ENCODE results near the gene TMEM86B.

DNA sequence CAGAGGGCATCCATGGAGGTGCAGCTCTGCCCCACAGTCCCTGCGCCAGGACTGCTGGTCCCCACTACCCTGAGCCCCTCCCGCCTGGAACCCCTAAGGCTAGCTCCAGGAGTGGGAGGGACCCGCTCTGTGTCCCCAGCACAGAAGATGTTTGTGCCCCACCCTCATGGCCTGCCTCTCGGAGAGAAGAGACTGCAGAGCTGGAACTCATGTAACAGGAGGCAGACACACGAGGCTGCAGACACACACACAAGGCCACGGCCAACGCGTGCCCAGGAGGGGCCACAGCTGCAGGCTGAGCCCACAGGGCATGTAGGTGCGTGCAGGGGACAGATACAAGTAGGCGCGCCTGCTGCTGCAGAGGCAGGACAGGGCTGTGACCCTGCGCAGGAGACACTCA lies 10.4 kb upstream of the TMEM86B start:
- TF ChIP-seq, protein P1, sequence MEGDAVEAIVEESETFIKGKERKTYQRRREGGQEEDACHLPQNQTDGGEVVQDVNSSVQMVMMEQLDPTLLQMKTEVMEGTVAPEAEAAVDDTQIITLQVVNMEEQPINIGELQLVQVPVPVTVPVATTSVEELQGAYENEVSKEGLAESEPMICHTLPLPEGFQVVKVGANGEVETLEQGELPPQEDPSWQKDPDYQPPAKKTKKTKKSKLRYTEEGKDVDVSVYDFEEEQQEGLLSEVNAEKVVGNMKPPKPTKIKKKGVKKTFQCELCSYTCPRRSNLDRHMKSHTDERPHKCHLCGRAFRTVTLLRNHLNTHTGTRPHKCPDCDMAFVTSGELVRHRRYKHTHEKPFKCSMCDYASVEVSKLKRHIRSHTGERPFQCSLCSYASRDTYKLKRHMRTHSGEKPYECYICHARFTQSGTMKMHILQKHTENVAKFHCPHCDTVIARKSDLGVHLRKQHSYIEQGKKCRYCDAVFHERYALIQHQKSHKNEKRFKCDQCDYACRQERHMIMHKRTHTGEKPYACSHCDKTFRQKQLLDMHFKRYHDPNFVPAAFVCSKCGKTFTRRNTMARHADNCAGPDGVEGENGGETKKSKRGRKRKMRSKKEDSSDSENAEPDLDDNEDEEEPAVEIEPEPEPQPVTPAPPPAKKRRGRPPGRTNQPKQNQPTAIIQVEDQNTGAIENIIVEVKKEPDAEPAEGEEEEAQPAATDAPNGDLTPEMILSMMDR (IDR thresholded peaks at IDR 0.05): no peak
- TF ChIP-seq EZH2 (IDR thresholded peaks at IDR 0.05) (no peak), EZH2phosphoT487 (IDR thresholded peaks at IDR 0.05) (no peak)
